GM21723 (cell line): Measurements from ENCODE around the gene PSMC5.

ENCODE experiments used
- ATAC-seq: cut with Tn5 transposase; IDR thresholded peaks from one replicate; pipeline ENCODE4 v1.9.1; 2021; ENCODE audit warnings: mild to moderate bottlenecking, moderate library complexity; ENCODE audit not compliant: unreplicated experiment

PSMC5 gene

GRCh38 chr17:63820963-63821561 lies 6.2 kb upstream of the PSMC5 start:
- ATAC-seq, result no peak

GRCh38 chr17:63821804-63822203 lies 5.4 kb upstream of the PSMC5 start:
- no peak for ATAC-seq

GRCh38 chr17:63822537-63822936 lies 4.7 kb upstream of the PSMC5 start:
- ATAC-seq, result no peak

- no peak for ATAC-seq
These were observed 3.4 kb upstream of the PSMC5 start for GRCh38 chr17:63823659-63824331.

- ATAC-seq, result no peak
These were observed 2.9 kb upstream of the PSMC5 start for GRCh38 chr17:63824362-63824761.

GRCh38 chr17:63826468-63827001 lies 696 bp upstream of the PSMC5 start:
- no peak for ATAC-seq

GRCh38 chr17:63827801-63828221 lies 580 bp downstream of the PSMC5 start:
- no peak for ATAC-seq

GRCh38 chr17:63828936-63829335 lies 1.7 kb downstream of the PSMC5 start:
- no peak for ATAC-seq

- ATAC-seq, result no peak
These were observed 3.0 kb downstream of the PSMC5 start for GRCh38 chr17:63830278-63830677.

GRCh38 chr17:63830904-63831491 lies 3.8 kb downstream of the PSMC5 start:
- no peak for ATAC-seq

GRCh38 chr17:63831505-63831904 lies 4.3 kb downstream of the PSMC5 start:
- no peak for ATAC-seq

- no peak for ATAC-seq
These were observed 4.8 kb downstream of the PSMC5 start for GRCh38 chr17:63832014-63832413.

- no peak for ATAC-seq
These were observed 5.2 kb downstream of the PSMC5 start for GRCh38 chr17:63832455-63832854.

- ATAC-seq, result no peak
These were observed 6.0 kb downstream of the PSMC5 start for GRCh38 chr17:63833026-63833740.

GRCh38 chr17:63833741-63834373 lies 6.6 kb downstream of the PSMC5 start:
- ATAC-seq, result no peak

GRCh38 chr17:63834431-63835166 lies 7.4 kb downstream of the PSMC5 start:
- no peak for ATAC-seq

GRCh38 chr17:63835167-63835720 lies 8.0 kb downstream of the PSMC5 start:
- no peak for ATAC-seq

GRCh38 chr17:63836811-63837210 lies 9.6 kb downstream of the PSMC5 start:
- no peak for ATAC-seq

GRCh38 chr17:63837480-63837879 lies 10.2 kb downstream of the PSMC5 start:
- ATAC-seq, result no peak

- no peak for ATAC-seq
These were observed 10.8 kb downstream of the PSMC5 start for GRCh38 chr17:63837962-63838600.
